ENCODE measurements around the gene TXNDC16. TPM values are rescaled to one million over a fixed set of nuclear protein-coding genes. Genes with fewer than 3 reads are reported as not detected.

The TXNDC16 gene
- total RNA-seq, 2 donors from 2014 or later, result 4.0 to 6.7 TPM

Other genes starting within 250 kb of the TXNDC16 start
- 1 to 10 TPM; 6.2 to 9.6 TPM for gene PTGER2, start 238.2 kb downstream of the TXNDC16 start, total RNA-seq
- gene GPR137C, start 331 bp upstream of the TXNDC16 start, total RNA-seq, result under 1 TPM; 0.12 to 0.46 TPM
- 100 to 1,000 TPM in 1 of 2 donors, 10 to 100 TPM in 1; 84.8 to 107 TPM for gene ERO1A, start 143.1 kb upstream of the TXNDC16 start, total RNA-seq
- 10 to 100 TPM; 90.0 to 91.1 TPM for gene PSMC6, start 154.7 kb upstream of the TXNDC16 start, total RNA-seq
- gene STYX, start 177.7 kb upstream of the TXNDC16 start, total RNA-seq, result 10 to 100 TPM; 15.5 to 16.2 TPM
- gene GNPNAT1, start 239.1 kb upstream of the TXNDC16 start, total RNA-seq, result 10 to 100 TPM; 16.3 to 19.9 TPM

Measured in activated T-cell treated with anti-CD3 and anti-CD28 coated beads, Interleukin-2, amount 50 U/mL, for 72 hours (primary cell).